SK-N-SH (cell line): Measurements from ENCODE around the gene MAN2A2. TPM values are rescaled to one million over a fixed set of nuclear protein-coding genes. Genes with fewer than 3 reads are reported as not detected.
A peak's percentile ranks its signal among the peaks of the same experiment; 100 is the strongest.

Source experiments
- CTCF ChIA-PET: fragments of 300-600, 350-600 bp; formaldehyde crosslinking; extraction: SDS; loops from one replicate; lab custom pipeline; 2021; lab: Yijun Ruan, JAX
- POLR2A ChIA-PET: fragments of 350-600 bp; sonication (Branson Sonifier 250); formaldehyde crosslinking; extraction: SDS; loops from one replicate; lab custom pipeline; 2020; ENCODE audit warnings: antibody characterized with exemption, inconsistent platforms; lab: Yijun Ruan, JAX
- DNase-seq: peaks from one replicate; pipeline ENCODE4 v3.0.0; 2012
- H2AFZ ChIP-seq: fragments of 200-600 bp; sonication (generic); 2 replicates; pipeline ENCODE4 v1.8.1; 2016; ENCODE audit warnings: antibody characterized with exemption, mild to moderate bottlenecking, low read depth
- H3F3A ChIP-seq: fragments of 200-600 bp; sonication (generic); replicated peaks from 2 replicates; pipeline ENCODE3; 2016; ENCODE audit warnings: antibody characterized with exemption, mild to moderate bottlenecking; ENCODE audit not compliant: insufficient read depth
- H3K27ac ChIP-seq, 2 experiments: fragments of 200-500 bp in 1 of 2; fragments of 200-600 bp in 1 of 2; sonication (Bioruptor generic) in 1 of 2; sonication (generic), shearing (Covaris generic) in 1 of 2; 2 replicates each; pipeline versions ENCODE4 v1.5.1 to v1.6.1; 2014 to 2016; ENCODE audit warnings: low read depth in 2 of 2, inconsistent platforms in 1 of 2, low read length in 1 of 2, mild to moderate bottlenecking in 1 of 2, mixed read lengths in 1 of 2
- H3K27me3 ChIP-seq: fragments of 200-600 bp; sonication (generic), shearing (Covaris generic); 2 replicates; pipeline ENCODE4 v1.6.1; 2016; ENCODE audit warnings: mixed run types; ENCODE audit not compliant: insufficient read depth
- H3K36me3 ChIP-seq, 2 experiments: fragments of 200-500 bp in 1 of 2; fragments of 200-600 bp in 1 of 2; sonication (Bioruptor generic) in 1 of 2; sonication (generic) in 1 of 2; replicated peaks in 1 of 2; 2 replicates each; pipeline versions ENCODE3 to v1.5.1; 2014 to 2016; ENCODE audit warnings: low read length in 1 of 2, mild to moderate bottlenecking in 1 of 2; ENCODE audit not compliant: insufficient read depth in 2 of 2, control insufficient read depth in 1 of 2
- H3K4me1 ChIP-seq, 2 experiments: fragments of 200-500 bp in 1 of 2; fragments of 200-600 bp in 1 of 2; sonication (Bioruptor generic) in 1 of 2; sonication (generic), shearing (Covaris generic) in 1 of 2; 2 replicates each; pipeline versions ENCODE4 v1.5.1 to v1.6.1; 2014 to 2016; ENCODE audit warnings: low read depth in 1 of 2, low read length in 1 of 2, mixed run types in 1 of 2; ENCODE audit not compliant: insufficient read depth in 2 of 2, control insufficient read depth in 1 of 2
- H3K4me2 ChIP-seq: fragments of 200-600 bp; sonication (generic), shearing (Covaris generic); 2 replicates; pipeline ENCODE4 v1.6.1; 2017; ENCODE audit warnings: mixed run types
- H3K4me3 ChIP-seq, 2 experiments: fragments of 200-500 bp in 1 of 2; fragments of 200-600 bp in 1 of 2; sonication (Bioruptor generic) in 1 of 2; sonication (generic), shearing (Covaris generic) in 1 of 2; 2 replicates each; pipeline versions ENCODE4 v1.5.1 to v1.8.1; 2014 to 2016; ENCODE audit warnings: low read depth in 2 of 2, inconsistent platforms in 1 of 2, low read length in 1 of 2, mild to moderate bottlenecking in 1 of 2, mixed read lengths in 1 of 2, moderate library complexity in 1 of 2
- H3K79me2 ChIP-seq: fragments of 200-600 bp; sonication (generic); 2 replicates; pipeline ENCODE4 v1.8.1; 2017; ENCODE audit warnings: mild to moderate bottlenecking; ENCODE audit not compliant: insufficient read depth
- H3K9ac ChIP-seq: fragments of 200-600 bp; sonication (generic); 2 replicates; pipeline ENCODE4 v1.6.1; 2017; ENCODE audit warnings: mixed run types
- H3K9me2 ChIP-seq: fragments of 200-600 bp; sonication (generic); 2 replicates; pipeline ENCODE4 v1.6.1; 2017; ENCODE audit warnings: mixed run types
- H3K9me3 ChIP-seq: fragments of 200-600 bp; sonication (generic); 2 replicates; pipeline ENCODE4 v1.6.1; 2017; ENCODE audit warnings: mixed run types, mild to moderate bottlenecking, moderate library complexity
- H4K20me1 ChIP-seq: fragments of 200-600 bp; sonication (generic); 2 replicates; pipeline ENCODE4 v1.6.1; 2017; ENCODE audit warnings: mild to moderate bottlenecking, mixed run types; ENCODE audit not compliant: insufficient read depth
- CHD2 ChIP-seq: fragments of 150-350 bp; IDR thresholded peaks from 2 replicates; pipeline ENCODE4 v1.6.1; 2018; ENCODE audit warnings: low read length; ENCODE audit not compliant: partially characterized antibody
- ELF1 ChIP-seq: IDR thresholded peaks from 2 replicates; pipeline ENCODE4 v1.4.0; 2012
- FOXM1 ChIP-seq: IDR thresholded peaks from 2 replicates; pipeline ENCODE4 v1.4.0; 2012; ENCODE audit warnings: low read depth, mild to moderate bottlenecking
- GABPA ChIP-seq: IDR thresholded peaks from 2 replicates; pipeline ENCODE4 v1.4.0; 2012; ENCODE audit warnings: low read depth, mild to moderate bottlenecking
- GATA2 ChIP-seq: sonication (generic); formaldehyde crosslinking; IDR thresholded peaks from 2 replicates; pipeline ENCODE4 v1.5.0; 2020; ENCODE audit warnings: mild to moderate bottlenecking, missing genetic modification reagents
- JUND ChIP-seq: IDR thresholded peaks from 2 replicates; pipeline ENCODE4 v1.4.0; 2012
- MXI1 ChIP-seq: IDR thresholded peaks from 2 replicates; pipeline ENCODE4 v1.6.1; 2012; ENCODE audit warnings: mild to moderate bottlenecking, low read depth, low read length, improper control_type of control experiment
- NFIC ChIP-seq: IDR thresholded peaks from 2 replicates; pipeline ENCODE4 v1.4.0; 2012; ENCODE audit warnings: borderline replicate concordance
- PBX3 ChIP-seq: IDR thresholded peaks from 2 replicates; pipeline ENCODE4; 2012
- RCOR1 ChIP-seq: fragments of 150-350 bp; IDR thresholded peaks from 2 replicates; pipeline ENCODE4 v1.6.1; 2017; ENCODE audit warnings: antibody characterized with exemption, low read length
- REST ChIP-seq: IDR thresholded peaks from 2 replicates; pipeline ENCODE4 v1.6.1; 2012; ENCODE audit warnings: mild to moderate bottlenecking, low read depth, low read length, moderate library complexity
- RXRA ChIP-seq: IDR thresholded peaks from 2 replicates; pipeline ENCODE4 v1.4.0; 2012; ENCODE audit warnings: low read depth, mild to moderate bottlenecking, borderline replicate concordance
- SIN3A ChIP-seq: IDR thresholded peaks from 2 replicates; pipeline ENCODE4 v1.6.1; 2012; ENCODE audit warnings: low read depth, mild to moderate bottlenecking, low read length, moderate library complexity, borderline replicate concordance
- SMC3 ChIP-seq: IDR thresholded peaks from 2 replicates; pipeline ENCODE4 v1.6.1; 2012; ENCODE audit warnings: low read depth, low read length, improper control_type of control experiment
- USF2 ChIP-seq: fragments of 150-350 bp; IDR thresholded peaks from 2 replicates; pipeline ENCODE4 v1.6.1; 2017; ENCODE audit warnings: antibody characterized with exemption, low read length, low read depth, borderline replicate concordance
- YY1 ChIP-seq: IDR thresholded peaks from 2 replicates; pipeline ENCODE4 v1.4.0; 2012; ENCODE audit warnings: low read depth, mild to moderate bottlenecking
- polyA plus RNA-seq, 3 experiments: library from polyadenylated mRNA; depleted of rRNA; stranded (reverse); fragments of >200 nt; gene quantifications; 2 replicates each; pipeline ENCODE4 v1.2.3, GENCODE V29; 2012
- TF ChIP-seq, protein P1 (sequence below): IDR thresholded peaks from 2 replicates; pipeline ENCODE4 v1.4.0; 2012; ENCODE audit warnings: low read depth, borderline replicate concordance
- TF ChIP-seq, protein P2 (sequence below): IDR thresholded peaks from 2 replicates; pipeline ENCODE4 v1.4.0; 2012; ENCODE audit warnings: low read depth
- TF ChIP-seq, protein P3 (sequence below): fragments of 200-600 bp; sonication (generic); IDR thresholded peaks from 2 replicates; pipeline ENCODE4 v1.6.1; 2017; ENCODE audit warnings: antibody characterized with exemption, mild to moderate bottlenecking, moderate library complexity

Gene MAN2A2
- polyA plus RNA-seq, 1 of the 3 experiments (the other 2 are of a cell fraction): 35.0 TPM

DNA sequence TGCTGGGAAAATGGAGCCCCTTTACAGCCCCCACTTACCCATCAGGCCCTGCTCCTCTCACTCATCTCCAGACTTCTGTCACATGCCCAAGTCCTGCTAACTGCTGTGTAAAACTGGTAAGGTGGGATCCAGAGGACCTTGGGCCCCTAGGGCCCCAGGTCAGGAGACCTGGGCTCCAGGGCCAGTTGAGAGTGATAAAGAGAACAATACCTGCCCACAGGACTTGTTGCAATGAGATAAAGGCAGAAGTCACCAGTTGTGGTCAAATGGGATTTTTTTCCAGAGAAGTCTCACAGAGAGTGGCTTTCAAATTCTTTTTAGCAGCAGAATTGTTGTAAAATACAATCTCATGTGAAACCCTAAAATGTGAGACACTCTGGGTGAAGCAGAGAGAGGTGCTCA, 34.0 kb upstream of the MAN2A2 start:
- POLR2A ChIA-PET: no interaction called here
- H3K9ac ChIP-seq: peak overlapping the region; percentile 36; the same call in 1 of the 2 replicates
- H3K27me3 ChIP-seq: no peaks in the 10 kb centered on the region
- DNase-seq: no peak
- CTCF ChIA-PET: interaction anchor here (0.6 to 4.2 kb wide), 2 partner anchors 16 to 17 kb away, joined by 3 to 24 read pairs; no protein-coding TSS in a partner anchor
- H3F3A ChIP-seq: peaks cover 21% of the 10 kb centered on the region
- TF ChIP-seq REST: no peak
- no peak for TF ChIP-seq JUND
- TF ChIP-seq USF2: no peak
- no peak for TF ChIP-seq YY1
- no peak for TF ChIP-seq RXRA
- TF ChIP-seq RCOR1: no peak
- no peak for TF ChIP-seq SMC3
- TF ChIP-seq, protein P1, sequence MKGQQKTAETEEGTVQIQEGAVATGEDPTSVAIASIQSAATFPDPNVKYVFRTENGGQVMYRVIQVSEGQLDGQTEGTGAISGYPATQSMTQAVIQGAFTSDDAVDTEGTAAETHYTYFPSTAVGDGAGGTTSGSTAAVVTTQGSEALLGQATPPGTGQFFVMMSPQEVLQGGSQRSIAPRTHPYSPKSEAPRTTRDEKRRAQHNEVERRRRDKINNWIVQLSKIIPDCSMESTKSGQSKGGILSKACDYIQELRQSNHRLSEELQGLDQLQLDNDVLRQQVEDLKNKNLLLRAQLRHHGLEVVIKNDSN: no peak
- no peak for TF ChIP-seq FOXM1
- TF ChIP-seq, protein P2, sequence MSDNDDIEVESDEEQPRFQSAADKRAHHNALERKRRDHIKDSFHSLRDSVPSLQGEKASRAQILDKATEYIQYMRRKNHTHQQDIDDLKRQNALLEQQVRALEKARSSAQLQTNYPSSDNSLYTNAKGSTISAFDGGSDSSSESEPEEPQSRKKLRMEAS: no peak
- no peak for TF ChIP-seq GABPA
- TF ChIP-seq, protein P3, sequence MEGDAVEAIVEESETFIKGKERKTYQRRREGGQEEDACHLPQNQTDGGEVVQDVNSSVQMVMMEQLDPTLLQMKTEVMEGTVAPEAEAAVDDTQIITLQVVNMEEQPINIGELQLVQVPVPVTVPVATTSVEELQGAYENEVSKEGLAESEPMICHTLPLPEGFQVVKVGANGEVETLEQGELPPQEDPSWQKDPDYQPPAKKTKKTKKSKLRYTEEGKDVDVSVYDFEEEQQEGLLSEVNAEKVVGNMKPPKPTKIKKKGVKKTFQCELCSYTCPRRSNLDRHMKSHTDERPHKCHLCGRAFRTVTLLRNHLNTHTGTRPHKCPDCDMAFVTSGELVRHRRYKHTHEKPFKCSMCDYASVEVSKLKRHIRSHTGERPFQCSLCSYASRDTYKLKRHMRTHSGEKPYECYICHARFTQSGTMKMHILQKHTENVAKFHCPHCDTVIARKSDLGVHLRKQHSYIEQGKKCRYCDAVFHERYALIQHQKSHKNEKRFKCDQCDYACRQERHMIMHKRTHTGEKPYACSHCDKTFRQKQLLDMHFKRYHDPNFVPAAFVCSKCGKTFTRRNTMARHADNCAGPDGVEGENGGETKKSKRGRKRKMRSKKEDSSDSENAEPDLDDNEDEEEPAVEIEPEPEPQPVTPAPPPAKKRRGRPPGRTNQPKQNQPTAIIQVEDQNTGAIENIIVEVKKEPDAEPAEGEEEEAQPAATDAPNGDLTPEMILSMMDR: no peak
- no peak for TF ChIP-seq GATA2 (CRISPR knock-in tag)
- TF ChIP-seq NFIC: no peak
- no peak for TF ChIP-seq PBX3
- TF ChIP-seq CHD2: no peak
- TF ChIP-seq MXI1: no peak
- no peak for TF ChIP-seq ELF1
- no peak for TF ChIP-seq SIN3A
- no peaks in the 10 kb centered on the region for H3K9me3 ChIP-seq
- no peaks in the 10 kb centered on the region for H3K9me2 ChIP-seq
- peaks cover 11% of the 10 kb centered on the region; the same call in 1 of the 2 replicates for H4K20me1 ChIP-seq
- H2AFZ ChIP-seq: peak overlapping the region; percentile 45
- H3K79me2 ChIP-seq: peaks cover 41% of the 10 kb centered on the region
- peaks cover 29 to 36% of the 10 kb centered on the region in 2 experiments; a peak in 2 of 4 replicates for H3K4me1 ChIP-seq
- H3K4me2 ChIP-seq: peak overlapping the region; percentile 77
- no peaks in the 10 kb centered on the region for H3K36me3 ChIP-seq
- H3K4me3 ChIP-seq: no peak overlapping the region
- peak overlapping the region; percentile 36 to 81; a peak in 3 of 4 replicates for H3K27ac ChIP-seq
